Activated CD4-positive, alpha-beta T cell treated with anti-CD3 and anti-CD28 coated beads for 48 hours (primary cell): ENCODE measurements around the gene HSPA4.

Source experiments
- DNase-seq: peaks from one replicate; pipeline ENCODE4 v3.0.0-alpha.2; 2020

Gene HSPA4

DNA sequence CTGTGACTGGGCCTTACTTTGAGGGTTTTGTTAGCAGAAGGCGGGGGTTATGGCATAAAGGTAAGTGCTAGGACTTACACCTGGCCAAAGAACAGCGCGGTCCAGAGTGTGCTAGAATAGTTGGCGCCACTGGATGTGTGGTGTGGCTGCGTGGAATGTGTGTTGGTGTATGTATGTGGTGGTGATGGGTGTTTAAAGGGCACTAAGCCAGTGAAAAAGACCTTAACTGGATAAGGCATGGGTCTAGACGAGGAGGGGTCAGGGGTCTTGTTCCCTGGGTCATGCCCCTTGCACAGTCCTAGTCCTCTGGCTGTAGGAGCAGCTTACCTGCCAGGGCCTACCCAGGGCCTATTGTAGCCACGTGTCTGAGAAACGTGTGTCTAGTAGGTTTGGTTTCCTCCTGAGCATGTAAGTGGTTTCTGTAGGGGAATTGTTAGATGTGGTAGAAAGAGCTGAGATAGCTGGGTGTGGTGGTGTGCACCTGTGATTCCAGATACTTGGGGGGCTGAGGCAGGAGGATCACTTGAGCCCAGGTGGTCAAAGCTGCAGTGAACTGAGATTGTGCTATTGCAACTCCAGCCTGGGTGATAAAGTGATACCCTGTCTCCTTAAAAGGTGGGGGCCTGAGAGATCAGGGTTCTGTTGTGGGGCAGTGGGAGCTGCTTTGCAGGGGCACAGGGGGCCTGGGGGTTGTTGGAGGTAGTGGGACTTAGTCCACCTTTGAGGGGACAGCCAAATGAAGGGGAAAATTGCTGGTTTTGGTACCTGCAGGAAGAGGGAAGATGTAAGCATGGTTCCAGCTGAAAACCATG, 55.2 kb downstream of the HSPA4 start:
- DNase-seq, result no peak

DNA sequence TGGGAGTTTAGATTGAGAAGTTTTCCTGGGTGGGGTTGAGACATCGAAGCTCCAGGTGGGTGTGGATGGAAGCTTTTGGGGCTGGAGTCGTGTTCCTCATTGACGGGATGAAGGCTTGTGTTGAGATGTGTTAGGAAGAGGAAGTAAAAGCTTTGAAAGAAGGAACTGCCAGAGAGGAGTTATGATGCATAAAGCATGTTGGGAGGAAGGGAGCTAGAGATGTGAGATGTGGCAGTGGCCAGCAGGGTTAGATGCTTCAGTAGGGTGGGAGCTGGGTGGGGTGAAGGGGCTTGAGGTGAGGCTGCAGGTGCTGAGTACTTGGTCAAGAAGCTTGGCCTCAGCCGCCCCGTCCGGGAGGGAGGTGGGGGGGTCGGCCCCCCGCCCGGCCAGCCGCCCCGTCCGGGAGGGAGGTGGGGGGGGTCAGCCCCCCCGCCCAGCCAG, 56.7 kb downstream of the HSPA4 start:
- no peak for DNase-seq

DNA sequence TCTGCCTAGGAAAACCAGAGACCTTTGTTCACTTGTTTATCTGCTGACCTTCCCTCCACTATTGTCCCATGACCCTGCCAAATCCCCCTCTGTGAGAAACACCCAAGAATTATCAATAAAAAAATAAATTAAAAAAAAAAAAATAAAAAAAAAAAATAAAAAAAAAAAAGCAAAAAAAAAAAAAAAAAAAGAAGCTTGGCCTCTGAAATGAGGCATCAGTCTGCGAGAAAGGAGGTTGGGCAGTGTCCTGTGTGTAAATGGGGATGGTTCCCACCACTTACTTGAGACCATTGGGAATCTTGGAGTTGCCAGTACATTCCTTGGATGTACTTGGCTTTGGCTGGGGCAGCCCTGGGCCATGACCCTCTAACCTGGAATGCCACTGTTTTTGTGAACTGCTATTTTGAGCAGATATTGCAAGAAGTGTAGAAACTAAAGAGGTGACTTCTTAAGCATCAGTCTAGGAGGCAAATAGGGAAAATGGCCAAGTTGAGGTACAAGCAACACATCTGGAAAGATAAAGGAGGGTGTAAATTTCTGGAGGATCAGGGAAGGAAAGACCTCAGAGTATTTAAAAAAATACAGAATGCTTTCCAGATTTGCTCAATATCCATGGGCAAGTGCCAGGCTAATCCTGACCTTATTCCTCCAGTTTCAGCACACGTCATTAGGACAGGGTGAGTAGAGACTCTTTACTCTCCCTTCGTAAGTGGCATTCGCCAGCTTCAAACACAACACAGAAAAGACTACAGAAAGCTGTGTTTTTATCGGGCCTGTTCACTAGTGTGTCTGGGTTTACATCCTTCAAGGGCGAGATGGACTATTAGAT, 58.1 kb downstream of the HSPA4 start:
- no peak for DNase-seq

DNA sequence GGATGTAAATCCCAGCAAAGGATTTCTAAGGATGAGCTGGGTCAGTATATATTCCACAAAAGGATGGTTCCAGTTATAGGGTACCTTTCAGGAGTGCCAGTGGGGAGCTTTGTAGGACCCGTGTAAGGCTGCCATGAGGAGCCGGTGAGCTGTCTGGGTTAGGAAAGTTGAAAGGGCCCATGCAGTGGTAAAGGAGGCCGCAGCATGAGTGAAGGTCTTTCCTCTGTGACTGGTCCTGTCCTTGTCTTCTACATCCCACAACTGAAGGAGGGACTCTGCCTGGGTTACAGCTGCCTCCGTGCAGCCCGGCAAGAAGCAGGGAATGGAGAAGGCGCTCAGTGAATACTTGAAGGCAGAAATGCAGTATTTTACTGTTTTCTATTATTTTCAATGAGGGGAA, 58.9 kb downstream of the HSPA4 start:
- DNase-seq, result no peak

DNA sequence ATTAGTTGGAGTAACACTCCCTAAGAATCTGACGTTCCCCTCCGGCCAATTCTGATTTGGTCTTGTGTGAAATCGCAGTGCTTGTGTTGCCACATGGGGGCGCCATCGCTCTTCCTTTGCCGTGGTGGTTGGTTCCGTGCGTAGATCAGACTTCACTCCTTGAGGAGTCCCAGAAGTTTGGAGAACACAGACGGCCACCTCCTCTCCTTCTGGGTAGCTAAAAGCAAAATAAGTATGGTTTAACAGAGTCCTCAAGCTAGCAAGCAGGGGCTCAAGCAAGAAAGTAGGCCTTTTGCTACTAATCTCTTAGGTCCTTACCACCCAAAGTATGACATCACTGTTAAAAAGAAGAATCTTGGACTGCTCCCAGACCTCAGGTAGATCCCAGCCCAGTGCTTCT, 59.5 kb downstream of the HSPA4 start:
- peak; percentile 88 for DNase-seq

DNA sequence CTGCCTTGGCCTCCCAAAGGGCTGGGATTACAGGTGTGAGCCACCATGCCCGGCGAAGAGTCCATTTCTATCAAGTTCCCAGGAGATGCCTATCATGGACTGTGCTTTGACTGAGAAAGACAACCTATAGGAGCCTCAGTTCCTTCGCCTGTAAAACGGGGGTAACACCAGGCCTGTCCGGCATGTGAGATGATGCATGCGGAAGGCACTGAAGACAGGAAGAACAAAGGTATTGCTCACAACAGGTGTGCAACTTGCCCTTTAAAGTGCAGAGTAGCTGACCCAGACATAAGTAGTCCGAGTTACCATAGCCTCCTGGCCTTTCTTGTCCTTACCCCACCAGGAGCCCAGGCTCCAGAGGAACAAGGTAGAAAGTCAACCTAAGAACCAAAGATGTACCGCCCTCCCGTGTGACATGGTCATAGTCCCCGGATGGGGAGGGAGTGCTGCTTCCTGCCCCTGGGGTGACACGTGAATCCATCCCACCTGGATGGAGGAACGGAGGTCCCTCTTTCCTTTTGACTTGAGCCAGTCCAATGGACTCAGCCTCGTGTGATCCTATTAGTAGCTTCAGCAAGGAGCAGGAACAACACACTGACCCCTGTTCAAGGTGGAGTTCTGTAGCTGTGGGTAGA, 60.3 kb downstream of the HSPA4 start:
- no peak for DNase-seq

DNA sequence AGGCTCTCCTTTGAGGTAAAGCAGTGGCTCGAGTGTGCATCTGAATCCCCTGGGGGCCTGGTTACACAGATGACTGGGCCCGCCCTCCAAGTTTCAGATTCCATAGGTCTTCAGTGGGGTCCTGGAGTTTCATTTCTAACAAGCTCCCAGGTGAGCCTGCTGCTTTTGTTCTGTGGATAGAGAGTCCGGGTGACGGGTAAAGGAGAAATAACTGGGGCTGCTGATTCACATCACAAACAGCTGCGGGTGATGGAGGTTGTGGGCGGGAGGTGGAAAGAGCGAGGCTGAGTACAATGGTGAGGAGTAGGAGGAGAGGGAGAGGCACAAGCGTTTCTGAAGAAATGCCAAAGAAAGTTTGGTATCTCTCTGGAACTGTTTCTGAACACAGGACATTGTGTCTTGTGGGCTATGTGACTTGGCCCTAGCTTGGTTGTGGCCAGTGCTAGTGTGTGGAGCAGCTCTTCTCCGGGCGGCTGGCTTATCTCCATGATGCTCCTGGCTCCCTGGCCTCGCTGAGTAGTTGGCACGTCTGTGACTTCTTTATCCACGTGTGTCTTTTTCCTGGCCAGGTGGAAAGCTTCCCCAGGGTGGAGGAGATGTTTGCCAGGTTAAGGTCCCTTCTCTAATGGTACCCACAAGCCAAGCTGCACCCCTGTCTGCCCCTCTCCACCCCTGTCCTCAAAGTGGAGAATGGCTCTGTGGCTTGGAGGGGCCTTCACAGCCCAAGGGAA, 61.7 kb downstream of the HSPA4 start:
- peak; percentile 81 for DNase-seq

DNA sequence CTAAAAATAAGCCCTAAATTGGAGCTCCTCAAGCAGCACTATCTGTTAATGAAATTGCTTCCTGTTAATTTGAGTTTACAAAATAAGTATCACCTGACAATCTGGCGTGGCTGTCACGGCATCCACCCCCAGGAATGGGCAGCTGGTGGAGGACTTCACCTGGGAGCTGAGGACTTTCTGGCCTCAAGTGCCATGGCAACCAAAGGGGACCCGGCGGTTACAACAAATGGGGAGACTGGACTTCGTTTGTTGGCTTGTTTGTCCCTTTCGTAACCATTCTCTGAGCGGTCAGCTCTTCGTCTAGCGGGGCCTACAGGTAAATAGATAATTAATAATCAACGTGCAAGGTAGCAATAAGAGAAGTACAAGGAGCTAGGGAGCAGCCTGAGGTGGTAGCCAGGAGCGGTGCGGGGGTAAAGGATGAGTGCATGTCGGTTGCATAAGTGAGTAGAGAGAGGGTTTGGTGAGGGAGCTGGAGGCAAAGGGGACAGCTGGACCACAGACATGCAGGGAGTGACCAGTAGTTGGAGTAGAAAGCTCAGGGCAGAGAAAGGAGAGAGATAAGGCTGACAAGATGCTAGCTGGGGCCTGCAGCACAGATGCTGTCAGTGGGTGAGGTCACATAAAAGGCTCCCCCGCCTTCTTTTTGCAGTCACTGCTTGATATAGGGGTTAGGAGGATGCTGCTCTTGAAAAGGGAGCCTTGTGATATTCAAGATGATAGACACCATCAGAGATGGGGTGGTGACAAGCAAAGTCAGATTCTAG, 62.5 kb downstream of the HSPA4 start:
- no peak for DNase-seq

DNA sequence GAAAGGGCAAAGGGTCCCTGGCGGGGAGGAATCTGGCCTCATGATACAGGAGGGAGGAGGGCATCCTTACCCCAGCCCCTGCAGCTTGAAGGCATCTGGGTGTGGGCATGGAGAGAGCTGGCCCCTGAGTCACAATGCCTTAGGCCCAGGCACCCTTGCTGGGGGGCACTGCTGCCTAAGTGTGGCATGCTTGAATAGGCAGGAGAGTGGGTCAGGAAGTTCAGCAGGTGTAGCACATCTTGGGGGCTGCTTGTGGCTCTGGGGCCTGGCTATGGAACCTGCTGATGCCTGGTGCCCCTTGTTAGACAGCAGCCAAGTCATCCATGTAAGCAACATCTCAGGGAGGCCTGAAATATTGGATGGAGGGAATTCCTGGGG, 63.1 kb downstream of the HSPA4 start:
- DNase-seq, result no peak

DNA sequence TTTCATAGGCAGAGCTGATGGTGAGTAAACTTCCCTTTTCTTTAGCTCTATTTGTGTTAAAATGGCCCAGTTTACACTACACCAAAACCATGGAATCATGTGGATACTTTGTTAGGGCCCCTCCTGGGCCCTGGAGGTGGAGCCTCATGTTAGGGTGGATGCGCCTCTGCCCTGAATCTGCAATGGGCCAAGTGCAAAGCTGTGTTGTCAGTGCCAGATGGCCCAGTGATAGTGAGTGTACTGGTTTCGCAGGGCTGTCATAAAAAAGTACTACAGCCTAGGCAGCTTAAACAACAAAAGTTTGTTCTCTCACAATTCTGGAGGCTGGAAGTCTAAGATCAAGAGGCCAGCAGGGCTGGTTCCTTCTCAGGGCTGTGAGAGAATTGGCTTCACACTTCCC, 64.8 kb downstream of the HSPA4 start:
- DNase-seq, result no peak

DNA sequence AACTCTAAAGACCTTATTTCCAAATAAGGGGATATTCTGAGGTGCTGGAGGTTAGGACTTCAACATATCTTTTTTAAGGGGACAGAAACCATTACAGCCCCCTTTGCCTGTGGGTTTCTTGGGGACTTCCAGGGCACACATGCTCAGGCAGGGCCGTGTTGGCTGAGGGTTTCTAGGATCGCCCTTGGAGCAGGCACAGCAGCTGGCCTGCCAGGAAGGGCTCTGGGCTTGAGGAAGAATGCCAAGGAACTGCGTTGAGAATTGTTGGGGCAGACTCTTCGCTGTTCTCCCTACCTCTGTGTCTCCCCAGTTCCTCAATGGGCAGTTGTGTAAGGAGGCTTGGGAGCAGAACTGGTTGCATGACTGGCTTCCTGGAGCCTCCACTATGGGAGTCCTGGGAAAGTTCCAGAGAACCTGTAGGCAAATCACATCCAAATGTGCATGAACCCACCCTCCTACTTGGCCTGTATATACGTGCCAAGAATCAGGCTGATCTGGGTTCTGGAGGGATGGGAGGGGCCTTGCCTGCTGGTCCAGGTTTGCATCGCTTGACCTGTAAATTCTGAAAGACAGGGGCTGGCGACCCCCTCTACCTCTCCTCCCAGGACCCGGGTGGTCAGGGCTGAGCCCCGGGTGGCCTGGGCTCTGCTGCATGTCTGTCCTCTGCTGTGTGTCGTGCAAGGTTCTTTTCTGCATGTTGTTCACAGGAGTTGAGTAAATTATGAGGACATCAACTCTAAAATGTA, 65.5 kb downstream of the HSPA4 start:
- DNase-seq, result no peak

DNA sequence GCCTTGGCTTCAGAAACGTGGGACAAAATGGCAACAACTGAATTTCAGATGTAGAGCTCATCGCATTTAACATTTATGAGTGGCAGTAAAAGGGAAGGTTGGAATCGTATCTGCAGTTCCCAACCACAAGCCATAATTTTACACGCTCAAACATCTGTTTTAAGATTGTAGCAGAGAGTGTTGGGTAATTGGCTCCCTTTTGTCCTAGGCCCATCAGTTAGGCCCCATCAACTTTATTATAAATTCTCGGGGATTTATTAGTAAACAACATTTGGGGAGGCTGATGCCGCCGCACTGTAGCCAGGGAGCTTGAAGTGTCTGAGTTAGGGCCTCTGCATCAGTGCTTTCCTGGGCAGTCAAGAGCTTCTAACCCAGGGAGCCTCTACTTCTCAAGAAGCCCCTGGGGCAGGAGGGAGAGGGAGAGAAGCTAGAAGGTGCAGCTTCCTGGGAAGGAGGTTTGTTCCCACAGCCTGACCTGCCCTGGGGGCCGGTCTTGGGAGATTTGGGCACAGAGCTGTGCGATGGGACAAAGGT, 66.2 kb downstream of the HSPA4 start:
- DNase-seq, result no peak

DNA sequence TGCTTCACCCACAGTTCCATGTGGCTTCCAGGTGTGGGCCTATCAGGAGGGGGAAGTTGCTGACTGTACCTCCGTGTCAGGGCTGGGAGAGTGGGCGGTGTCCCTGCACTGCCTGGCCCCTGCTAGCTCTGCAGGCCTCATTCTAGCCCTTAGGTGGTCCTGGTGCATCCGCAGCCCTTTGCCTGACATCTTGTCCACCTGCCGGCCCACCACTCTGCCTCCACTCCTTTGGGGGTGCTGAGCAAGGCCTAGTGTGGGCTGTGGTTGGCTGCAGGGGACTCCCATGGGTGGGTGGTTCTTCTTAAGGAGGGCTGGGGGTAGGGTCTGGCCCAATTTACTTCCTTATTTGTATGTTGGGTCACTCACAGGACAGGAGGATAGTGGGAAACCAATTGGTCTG, 66.9 kb downstream of the HSPA4 start:
- DNase-seq, result no peak

DNA sequence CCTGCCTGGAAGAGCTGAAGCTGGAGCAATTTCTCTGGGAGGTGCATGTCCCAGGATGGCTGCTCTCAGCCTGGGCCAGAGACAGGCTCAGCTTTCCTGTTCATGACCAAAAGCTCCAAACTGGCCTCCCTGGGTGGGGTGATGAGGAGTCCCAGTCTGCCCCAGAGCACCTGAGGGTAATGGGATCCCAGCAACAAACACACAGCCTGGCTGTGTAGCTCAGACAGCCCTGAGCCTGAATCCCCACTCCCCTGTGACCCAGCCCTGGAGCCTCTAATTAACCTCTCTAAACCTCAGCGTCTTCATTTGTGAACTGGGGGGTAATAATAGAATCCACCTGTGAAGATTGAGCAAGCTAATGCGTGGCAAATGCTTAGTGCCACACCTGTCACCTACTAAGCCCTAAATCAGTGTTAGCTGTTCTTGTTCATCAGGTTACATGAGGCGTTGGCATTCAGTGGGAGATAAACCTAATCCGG, 67.5 kb downstream of the HSPA4 start:
- no peak for DNase-seq

DNA sequence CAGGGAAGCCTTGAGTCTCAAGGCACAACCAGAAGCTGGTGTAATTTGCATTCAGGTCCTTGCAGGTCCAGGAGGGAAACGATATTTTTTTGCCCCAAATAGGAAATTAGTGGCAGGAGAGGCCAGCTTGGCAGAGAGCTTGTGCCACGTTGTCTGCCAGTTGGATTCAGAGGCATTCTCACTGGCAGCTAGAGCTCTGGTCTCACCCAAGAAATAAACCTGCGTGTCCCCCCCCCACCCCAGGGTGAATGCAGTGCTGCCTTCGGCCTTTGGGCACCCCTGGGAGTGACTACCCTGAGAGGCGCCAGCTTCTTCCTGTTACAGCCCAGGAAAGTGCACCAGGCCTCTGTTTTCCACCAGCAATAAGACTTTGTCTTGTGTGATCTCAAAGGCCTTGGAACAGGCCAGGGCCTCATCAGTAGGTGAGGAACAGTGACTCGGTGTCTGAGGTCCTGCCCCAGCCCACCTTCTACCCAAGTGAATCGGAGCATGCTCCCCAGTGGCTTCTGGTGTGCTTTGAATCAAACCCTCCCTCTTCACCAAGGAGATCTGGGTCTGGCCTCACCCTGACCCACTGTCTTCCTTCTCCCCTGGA, 68.4 kb downstream of the HSPA4 start:
- DNase-seq, result no peak

DNA sequence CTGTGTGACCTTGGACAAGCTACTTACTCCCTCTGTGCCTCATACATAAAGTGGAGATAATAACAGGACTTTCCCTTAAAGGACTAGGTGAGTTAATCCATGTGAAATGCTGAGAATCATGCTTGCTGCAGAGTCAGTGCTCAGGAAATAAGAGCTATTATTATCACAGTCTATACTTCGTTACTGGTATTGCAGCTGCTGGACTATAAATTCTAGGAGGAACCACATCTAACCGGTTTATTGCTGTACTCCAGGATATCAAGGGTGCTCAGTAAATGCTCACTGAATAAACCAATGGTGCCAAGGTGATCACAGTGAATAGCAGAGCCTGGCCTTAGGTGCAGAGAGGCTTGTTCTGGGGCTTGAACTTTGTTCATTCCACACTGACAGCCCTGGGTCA, 69.3 kb downstream of the HSPA4 start:
- DNase-seq, result no peak

DNA sequence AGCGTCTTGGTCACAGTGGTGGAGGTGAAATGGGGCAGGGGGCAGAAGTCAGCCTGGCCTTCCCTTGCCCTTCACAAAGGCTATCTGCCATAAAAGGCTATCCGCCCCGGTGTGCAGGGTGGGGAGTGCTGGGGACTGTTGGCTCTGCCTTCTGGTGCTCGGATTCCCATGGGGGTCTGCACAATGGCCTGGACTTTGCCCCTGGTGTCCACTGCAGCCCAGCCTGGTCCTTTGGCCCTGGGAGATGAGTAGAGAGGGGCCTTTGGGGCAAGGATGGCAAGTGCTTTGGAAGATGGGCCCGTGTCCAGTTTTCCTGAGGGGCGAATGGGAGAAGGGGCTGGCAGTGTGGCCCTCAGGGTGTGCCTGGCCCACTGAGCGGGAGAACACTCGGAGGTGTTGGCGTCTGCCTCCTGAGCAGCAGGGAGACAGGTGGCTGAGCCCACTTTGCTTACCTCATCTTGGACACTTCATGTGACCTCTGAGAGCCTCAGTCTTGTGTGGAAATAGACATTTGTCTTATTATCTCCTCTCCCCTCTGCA, 69.9 kb downstream of the HSPA4 start:
- no peak for DNase-seq

DNA sequence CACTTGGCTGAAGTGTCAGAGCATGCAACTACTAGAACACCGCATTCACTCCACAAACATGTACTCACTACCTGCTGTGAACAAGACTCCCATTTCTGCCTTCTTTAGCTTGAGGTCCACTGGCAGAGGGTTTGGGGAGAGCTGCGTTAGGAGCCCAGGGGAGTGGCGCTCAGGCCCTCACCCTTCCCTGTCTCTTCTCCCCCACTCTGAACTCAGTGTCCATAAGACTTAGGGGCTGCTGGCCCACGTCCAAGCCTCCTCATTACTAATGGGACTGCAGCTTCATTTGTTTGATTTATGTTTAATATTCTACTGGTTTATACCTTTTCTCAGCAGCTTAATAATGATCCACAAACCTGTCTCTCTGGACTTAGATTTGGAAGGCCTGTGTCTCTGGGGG, 70.9 kb downstream of the HSPA4 start:
- no peak for DNase-seq

DNA sequence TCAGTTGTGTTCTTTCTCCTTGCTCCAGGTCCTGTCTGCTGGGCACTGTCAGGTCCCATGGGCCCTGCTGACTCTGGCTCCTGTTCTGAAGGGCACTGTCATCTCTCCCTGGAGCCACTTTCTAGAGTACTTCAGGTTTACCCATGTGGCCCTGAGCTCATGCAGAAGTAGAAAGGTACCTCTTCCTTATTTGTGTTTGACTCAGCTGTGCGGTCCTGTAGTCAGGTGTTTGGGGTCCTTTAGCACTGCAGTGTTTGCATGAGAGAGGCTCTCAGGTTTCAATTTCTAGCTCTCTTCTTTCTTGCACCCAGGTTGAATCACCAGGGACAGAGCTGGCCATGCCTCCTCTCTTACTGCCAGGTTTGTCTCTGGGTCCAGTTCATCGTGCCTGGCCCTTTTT, 71.5 kb downstream of the HSPA4 start:
- no peak for DNase-seq

DNA sequence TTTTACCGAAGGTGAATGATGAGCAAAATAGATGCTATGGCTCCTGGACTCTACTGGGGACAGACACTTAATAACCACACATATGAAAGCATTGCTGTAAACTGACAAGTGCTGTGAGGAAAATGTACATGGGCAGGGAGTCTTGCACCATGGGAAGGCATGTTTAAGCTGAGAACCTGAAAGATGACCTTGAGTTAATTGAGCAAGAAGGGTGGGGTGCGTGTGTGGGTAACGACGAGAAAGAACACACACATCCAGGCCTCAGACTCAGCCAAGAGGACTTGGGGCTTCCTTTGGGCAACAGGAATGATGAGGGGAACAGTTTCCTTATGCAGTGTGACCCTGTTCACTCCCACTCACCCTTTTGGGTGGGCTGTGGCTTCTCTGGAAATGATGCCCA, 73.1 kb downstream of the HSPA4 start:
- no peak for DNase-seq
